ENCODE data around the gene PTF1A. TPM values are rescaled to one million over a fixed set of nuclear protein-coding genes. Genes with fewer than 3 reads are reported as not detected.

The PTF1A gene
- total RNA-seq, 1 donor from 2014 or later: 0.51 TPM

- no peak for TF ChIP-seq CTCF (conservative IDR thresholded peaks at IDR 0.05)
- no peaks in the 10 kb centered on the region for H3K36me3 Mint-ChIP-seq
- H3K4me3 Mint-ChIP-seq: no peak overlapping the region
- no peak for DNase-seq (ENCODE audit: extremely low spot score, unreplicated experiment)
- H3K9me3 Mint-ChIP-seq: no peaks in the 10 kb centered on the region
- peaks cover 3% of the 10 kb centered on the region for H3K4me1 Mint-ChIP-seq (ENCODE audit: unreplicated experiment)
- peaks cover 85% of the 10 kb centered on the region for H3K27me3 Mint-ChIP-seq
- no peak overlapping the region for H3K27ac Mint-ChIP-seq
Observed at GRCh38 chr10:23194966-23195845, 3.1 kb downstream of the PTF1A start.

GRCh38 chr10:23195846-23196600 lies 3.9 kb downstream of the PTF1A start:
- Mint-ChIP-seq H3K27me3 (peaks cover 85% of the 10 kb centered on the region), H3K4me3 (no peak overlapping the region)

GRCh38 chr10:23196915-23197314 lies 4.8 kb downstream of the PTF1A start:
- no peaks in the 10 kb centered on the region for H3K36me3 Mint-ChIP-seq
- DNase-seq (ENCODE audit: extremely low spot score, unreplicated experiment): no peak
- H3K27me3 Mint-ChIP-seq: peaks cover 87% of the 10 kb centered on the region
- no peak overlapping the region for H3K27ac Mint-ChIP-seq
- no peaks in the 10 kb centered on the region for H3K9me3 Mint-ChIP-seq
- TF ChIP-seq CTCF (conservative IDR thresholded peaks at IDR 0.05): no peak
- H3K4me1 Mint-ChIP-seq (ENCODE audit: unreplicated experiment): no peaks in the 10 kb centered on the region
- no peak overlapping the region for H3K4me3 Mint-ChIP-seq

More at GRCh38 chr10:23195846-23196600, 3.9 kb downstream of the PTF1A start:
- no peaks in the 10 kb centered on the region for H3K9me3 Mint-ChIP-seq
- H3K4me1 Mint-ChIP-seq (ENCODE audit: unreplicated experiment): peaks cover 2% of the 10 kb centered on the region
- no peak overlapping the region for H3K27ac Mint-ChIP-seq
- H3K36me3 Mint-ChIP-seq: no peaks in the 10 kb centered on the region
- TF ChIP-seq CTCF (conservative IDR thresholded peaks at IDR 0.05): no peak
- DNase-seq (ENCODE audit: extremely low spot score, unreplicated experiment): no peak

GRCh38 chr10:23197416-23197861 lies 5.3 kb downstream of the PTF1A start:
- Mint-ChIP-seq H3K27ac (no peak overlapping the region), H3K27me3 (peaks cover 90% of the 10 kb centered on the region), H3K36me3 (no peaks in the 10 kb centered on the region), H3K9me3 (no peaks in the 10 kb centered on the region), H3K4me3 (no peak overlapping the region), H3K4me1 (ENCODE audit: unreplicated experiment) (no peaks in the 10 kb centered on the region)
- no peak for TF ChIP-seq CTCF (conservative IDR thresholded peaks at IDR 0.05)
- no peak for DNase-seq (ENCODE audit: extremely low spot score, unreplicated experiment)

- no peak for DNase-seq (ENCODE audit: extremely low spot score, unreplicated experiment)
- peaks cover 95% of the 10 kb centered on the region for H3K27me3 Mint-ChIP-seq
- TF ChIP-seq CTCF (conservative IDR thresholded peaks at IDR 0.05): no peak
- H3K9me3 Mint-ChIP-seq: no peaks in the 10 kb centered on the region
- no peaks in the 10 kb centered on the region for H3K4me1 Mint-ChIP-seq (ENCODE audit: unreplicated experiment)
- H3K36me3 Mint-ChIP-seq: no peaks in the 10 kb centered on the region
- H3K4me3 Mint-ChIP-seq: no peak overlapping the region
- no peak overlapping the region for H3K27ac Mint-ChIP-seq
Observed at GRCh38 chr10:23198610-23198939, 6.5 kb downstream of the PTF1A start.
